ENCODE results near the gene CCHCR1.

DNA sequence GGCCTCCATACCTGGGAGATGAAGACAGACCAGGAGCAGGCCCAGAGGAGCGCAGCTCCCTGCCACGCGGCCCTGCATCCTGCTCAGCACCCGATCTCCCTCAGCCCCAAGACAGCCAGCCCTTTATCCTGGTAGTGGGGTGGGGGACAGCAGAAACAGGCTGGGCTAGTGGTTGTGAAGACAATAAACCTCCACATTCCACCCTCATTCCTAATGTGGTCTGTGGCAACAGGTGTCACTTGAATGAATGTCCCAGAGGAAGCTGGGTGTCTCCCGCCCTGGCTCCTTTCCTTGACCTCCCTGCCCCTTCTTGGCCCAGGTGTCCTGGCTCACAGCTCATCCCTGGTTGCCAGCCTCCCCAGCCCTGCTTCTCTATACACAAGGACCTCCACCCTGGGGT is 45.1 kb downstream of the CCHCR1 start, which contains the start of gene C6orf15:
- TF ChIP-seq, protein P1, sequence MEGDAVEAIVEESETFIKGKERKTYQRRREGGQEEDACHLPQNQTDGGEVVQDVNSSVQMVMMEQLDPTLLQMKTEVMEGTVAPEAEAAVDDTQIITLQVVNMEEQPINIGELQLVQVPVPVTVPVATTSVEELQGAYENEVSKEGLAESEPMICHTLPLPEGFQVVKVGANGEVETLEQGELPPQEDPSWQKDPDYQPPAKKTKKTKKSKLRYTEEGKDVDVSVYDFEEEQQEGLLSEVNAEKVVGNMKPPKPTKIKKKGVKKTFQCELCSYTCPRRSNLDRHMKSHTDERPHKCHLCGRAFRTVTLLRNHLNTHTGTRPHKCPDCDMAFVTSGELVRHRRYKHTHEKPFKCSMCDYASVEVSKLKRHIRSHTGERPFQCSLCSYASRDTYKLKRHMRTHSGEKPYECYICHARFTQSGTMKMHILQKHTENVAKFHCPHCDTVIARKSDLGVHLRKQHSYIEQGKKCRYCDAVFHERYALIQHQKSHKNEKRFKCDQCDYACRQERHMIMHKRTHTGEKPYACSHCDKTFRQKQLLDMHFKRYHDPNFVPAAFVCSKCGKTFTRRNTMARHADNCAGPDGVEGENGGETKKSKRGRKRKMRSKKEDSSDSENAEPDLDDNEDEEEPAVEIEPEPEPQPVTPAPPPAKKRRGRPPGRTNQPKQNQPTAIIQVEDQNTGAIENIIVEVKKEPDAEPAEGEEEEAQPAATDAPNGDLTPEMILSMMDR (IDR thresholded peaks at IDR 0.05; ENCODE audit: insufficient read depth, low read length, poor library complexity, severe bottlenecking), result no peak
- no peak for TF ChIP-seq EZH2phosphoT487 (conservative IDR thresholded peaks at IDR 0.05; ENCODE audit: low read length)
